KMS-11 (cell line): ENCODE results near the gene SPG21.

Experiments used
- H2AFZ ChIP-seq: fragments of 200-600 bp; sonication (generic); 2 replicates; pipeline ENCODE4 v1.6.1; 2016; ENCODE audit warnings: antibody characterized with exemption, mixed run types, low read depth
- H3K27ac ChIP-seq: fragments of 200-600 bp; sonication (generic); 2 replicates; pipeline ENCODE4 v1.6.1; 2016; ENCODE audit warnings: mild to moderate bottlenecking, mixed run types
- H3K27me3 ChIP-seq: fragments of 200-600 bp; sonication (generic); 2 replicates; pipeline ENCODE4 v1.6.1; 2017; ENCODE audit warnings: mild to moderate bottlenecking, low read depth, mixed run types, moderate library complexity; ENCODE audit not compliant: insufficient read depth
- H3K36me3 ChIP-seq: fragments of 200-600 bp; sonication (generic); 2 replicates; pipeline ENCODE4 v1.6.1; 2017; ENCODE audit warnings: mild to moderate bottlenecking, mixed run types; ENCODE audit not compliant: insufficient read depth
- H3K4me1 ChIP-seq: fragments of 200-600 bp; sonication (generic); 2 replicates; pipeline ENCODE4 v1.6.1; 2016; ENCODE audit warnings: mild to moderate bottlenecking, low read depth, mixed run types; ENCODE audit not compliant: poor library complexity, severe bottlenecking
- H3K4me2 ChIP-seq: fragments of 200-600 bp; sonication (generic); 2 replicates; pipeline ENCODE4 v1.7.0; 2016; ENCODE audit warnings: mild to moderate bottlenecking, mixed run types
- H3K4me3 ChIP-seq: fragments of 200-600 bp; sonication (generic); IDR thresholded peaks from 2 replicates; pipeline ENCODE4 v1.6.1; 2017; ENCODE audit warnings: low read depth, low read length, mixed read lengths; ENCODE audit not compliant: insufficient read depth
- H3K79me2 ChIP-seq: fragments of 200-600 bp; sonication (generic); 2 replicates; pipeline ENCODE4 v1.6.1; 2016; ENCODE audit warnings: low read depth, mixed run types; ENCODE audit not compliant: insufficient read depth
- H3K9ac ChIP-seq: fragments of 200-600 bp; sonication (generic); 2 replicates; pipeline ENCODE4 v1.6.1; 2016; ENCODE audit warnings: mild to moderate bottlenecking, mixed run types
- H4K20me1 ChIP-seq: fragments of 200-600 bp; sonication (generic); 2 replicates; pipeline ENCODE4 v1.6.1; 2016; ENCODE audit warnings: mild to moderate bottlenecking, mixed run types; ENCODE audit not compliant: insufficient read depth
- CTCF ChIP-seq: fragments of 200-600 bp; sonication (generic); conservative IDR thresholded peaks from 2 replicates; pipeline ENCODE4 v1.6.1; 2017; ENCODE audit warnings: low read depth, mild to moderate bottlenecking, antibody characterized with exemption, low read length, moderate library complexity, mixed read lengths

The SPG21 gene

GRCh38 chr15:64982472-64982871 is 7.2 kb downstream of the SPG21 start:
- no peaks in the 10 kb centered on the region for H3K27me3 ChIP-seq
- no peak overlapping the region for H3K9ac ChIP-seq
- H3K4me2 ChIP-seq = no peak overlapping the region
- no peak overlapping the region for H3K4me3 ChIP-seq
- peaks cover 5% of the 10 kb centered on the region for H3K4me1 ChIP-seq
- H3K79me2 ChIP-seq = no peaks in the 10 kb centered on the region
- H3K36me3 ChIP-seq = no peaks in the 10 kb centered on the region
- no peak overlapping the region for H2AFZ ChIP-seq
- no peak overlapping the region for H3K27ac ChIP-seq
- no peak for TF ChIP-seq CTCF
- H4K20me1 ChIP-seq = no peaks in the 10 kb centered on the region

GRCh38 chr15:64981812-64982431 is 7.8 kb downstream of the SPG21 start:
- no peaks in the 10 kb centered on the region for H4K20me1 ChIP-seq
- H3K9ac ChIP-seq = no peak overlapping the region
- no peak overlapping the region for H3K4me2 ChIP-seq
- no peak overlapping the region for H3K4me3 ChIP-seq
- H3K27me3 ChIP-seq = no peaks in the 10 kb centered on the region
- H3K36me3 ChIP-seq = no peaks in the 10 kb centered on the region
- H3K27ac ChIP-seq = no peak overlapping the region
- H2AFZ ChIP-seq = no peak overlapping the region
- no peak for TF ChIP-seq CTCF
- H3K4me1 ChIP-seq = peaks cover 5% of the 10 kb centered on the region
- no peaks in the 10 kb centered on the region for H3K79me2 ChIP-seq

- Histone ChIP-seq H3K79me2 (no peaks in the 10 kb centered on the region), H3K4me2 (no peak overlapping the region), H3K27me3 (no peaks in the 10 kb centered on the region), H3K4me3 (no peak overlapping the region), H3K4me1 (no peaks in the 10 kb centered on the region), H4K20me1 (no peaks in the 10 kb centered on the region), H3K9ac (no peak overlapping the region), H3K27ac (no peak overlapping the region), H3K36me3 (no peaks in the 10 kb centered on the region), H2AFZ (no peak overlapping the region)
- no peak for TF ChIP-seq CTCF
Measured at GRCh38 chr15:64979252-64979710, 10.4 kb downstream of the SPG21 start.

- H3K9ac ChIP-seq = no peak overlapping the region
- no peaks in the 10 kb centered on the region for H3K36me3 ChIP-seq
- peaks cover under 1% of the 10 kb centered on the region for H3K4me1 ChIP-seq
Measured at GRCh38 chr15:64975390-64975789, 14.3 kb downstream of the SPG21 start.

More at GRCh38 chr15:64975390-64975789, 14.3 kb downstream of the SPG21 start:
- Histone ChIP-seq H4K20me1 (no peaks in the 10 kb centered on the region), H3K27me3 (no peaks in the 10 kb centered on the region), H3K4me3 (no peak overlapping the region), H2AFZ (no peak overlapping the region), H3K79me2 (no peaks in the 10 kb centered on the region), H3K27ac (no peak overlapping the region), H3K4me2 (no peak overlapping the region)
- TF ChIP-seq CTCF = no peak
